HG03066 (cell line): ENCODE measurements around the gene AGBL4.

Experiments used
- ATAC-seq: cut with Tn5 transposase; IDR thresholded peaks from one replicate; pipeline ENCODE4 v1.9.1; 2021; ENCODE audit warnings: low read depth; ENCODE audit not compliant: unreplicated experiment

The AGBL4 gene

DNA sequence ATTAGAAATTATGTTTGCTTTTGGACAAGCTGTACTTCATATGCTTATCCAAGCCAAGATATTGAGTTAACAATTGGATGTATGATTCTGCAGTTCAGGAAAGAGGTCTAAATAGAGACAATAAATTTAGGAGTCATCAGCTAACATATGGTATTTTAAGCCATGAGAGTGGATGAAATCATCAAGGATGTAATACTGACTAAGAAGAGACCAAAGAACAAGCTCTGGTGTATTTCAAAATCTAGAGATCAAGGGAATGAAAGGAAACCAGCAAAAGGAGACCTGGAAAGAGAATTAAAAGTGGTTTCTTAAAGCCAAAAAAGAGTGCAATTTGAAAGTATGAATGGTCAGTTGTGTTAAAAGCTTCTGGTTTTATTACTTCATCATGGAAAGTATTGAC lies 1063.4 kb downstream of the AGBL4 start:
- ATAC-seq: no peak

GRCh38 chr1:48955774-48956173 lies 1068.0 kb downstream of the AGBL4 start:
- no peak for ATAC-seq

GRCh38 chr1:48953617-48954016 lies 1070.1 kb downstream of the AGBL4 start:
- no peak for ATAC-seq

- no peak for ATAC-seq
Observed at GRCh38 chr1:48948562-48948961, 1075.2 kb downstream of the AGBL4 start.

DNA sequence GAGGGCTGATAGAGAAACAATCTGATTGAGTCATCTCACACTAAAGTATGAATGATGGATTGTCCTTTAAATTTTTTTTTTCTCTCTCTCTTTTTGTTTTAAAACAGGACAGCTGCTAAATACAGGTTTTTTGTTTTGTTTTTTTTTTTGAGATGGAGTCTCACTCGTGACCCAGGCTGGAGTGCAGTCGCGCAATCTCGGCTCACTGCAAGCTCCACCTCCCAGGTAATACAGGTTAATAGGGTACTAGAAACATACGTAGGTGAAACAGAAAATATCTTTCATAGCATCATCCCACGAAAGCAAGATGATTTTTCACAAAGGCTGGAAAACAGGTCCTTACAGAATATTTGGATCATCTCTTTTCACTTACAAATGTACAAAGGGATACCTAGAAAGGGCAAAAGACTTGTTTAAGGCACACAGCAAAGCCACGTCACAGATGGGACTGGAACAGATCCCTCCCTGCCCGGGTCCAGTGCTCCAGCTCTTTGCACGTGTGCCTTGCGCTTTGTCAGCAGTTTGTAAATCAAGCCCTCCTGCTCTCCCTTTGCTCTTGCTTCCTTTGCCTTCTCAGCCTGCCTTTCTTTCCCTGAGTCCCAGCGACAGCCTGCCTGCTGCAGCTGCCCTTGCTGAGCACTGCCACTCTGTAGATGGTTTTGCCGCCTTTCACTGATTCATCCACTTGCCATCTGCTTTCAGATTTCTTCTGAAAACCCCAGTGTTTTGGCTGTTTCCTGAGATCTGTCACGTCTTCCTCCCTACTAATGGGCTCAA lies 1075.8 kb downstream of the AGBL4 start:
- no peak for ATAC-seq

DNA sequence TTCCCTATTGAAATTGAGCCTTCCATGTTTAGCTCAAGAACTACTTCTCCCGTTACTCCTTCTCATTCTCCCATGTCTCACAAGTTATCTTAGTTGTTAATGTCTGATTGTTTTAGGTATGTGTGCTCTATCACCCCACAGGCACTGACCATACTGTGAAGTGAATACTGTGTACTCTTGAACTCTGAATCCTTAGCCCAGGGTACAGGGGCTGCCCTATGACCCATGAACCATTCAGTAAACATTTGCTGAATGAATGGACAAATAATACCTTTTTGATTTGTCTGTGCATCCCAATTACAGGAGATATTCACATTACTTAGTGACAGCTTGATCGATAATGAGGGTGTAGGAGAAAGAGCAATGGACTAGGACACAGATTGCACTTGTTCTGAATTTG lies 1077.7 kb downstream of the AGBL4 start:
- no peak for ATAC-seq

DNA sequence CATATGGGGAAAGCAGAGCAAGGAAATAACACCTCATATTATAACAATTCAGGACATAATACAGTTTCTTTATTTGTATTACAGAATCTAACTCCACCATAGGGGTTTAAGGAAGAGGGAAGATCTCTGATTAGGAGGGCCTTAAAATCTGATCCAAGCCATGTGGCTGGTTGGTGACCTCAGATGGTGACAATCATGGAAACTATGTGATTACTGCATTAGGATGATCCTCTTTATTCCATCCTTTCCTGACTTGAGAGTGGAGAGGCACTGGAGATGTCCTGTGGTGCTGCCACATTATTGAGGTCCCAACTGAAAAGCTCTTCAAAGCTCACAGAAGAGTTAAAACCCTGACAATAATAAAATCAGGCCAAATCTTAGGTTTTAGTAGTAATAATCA lies 1078.9 kb downstream of the AGBL4 start:
- no peak for ATAC-seq

DNA sequence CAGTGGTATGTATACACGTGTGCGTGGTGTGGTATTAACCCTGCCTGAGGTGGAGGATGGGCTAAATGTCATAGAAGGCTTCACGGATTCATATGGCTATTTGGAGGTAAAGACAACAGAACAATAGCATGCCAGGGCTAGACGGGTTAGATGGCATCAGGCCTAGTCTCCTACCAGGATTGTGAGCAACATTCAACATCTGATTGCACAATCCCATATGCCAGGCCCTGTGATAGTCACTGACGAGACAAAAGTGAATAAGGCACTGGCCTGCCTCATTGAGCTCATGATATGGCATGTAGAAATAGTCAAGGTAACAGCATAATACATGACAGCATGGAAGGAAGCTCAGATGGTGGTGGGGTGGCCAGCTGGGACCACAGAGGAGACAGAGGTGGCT lies 1079.9 kb downstream of the AGBL4 start:
- no peak for ATAC-seq

DNA sequence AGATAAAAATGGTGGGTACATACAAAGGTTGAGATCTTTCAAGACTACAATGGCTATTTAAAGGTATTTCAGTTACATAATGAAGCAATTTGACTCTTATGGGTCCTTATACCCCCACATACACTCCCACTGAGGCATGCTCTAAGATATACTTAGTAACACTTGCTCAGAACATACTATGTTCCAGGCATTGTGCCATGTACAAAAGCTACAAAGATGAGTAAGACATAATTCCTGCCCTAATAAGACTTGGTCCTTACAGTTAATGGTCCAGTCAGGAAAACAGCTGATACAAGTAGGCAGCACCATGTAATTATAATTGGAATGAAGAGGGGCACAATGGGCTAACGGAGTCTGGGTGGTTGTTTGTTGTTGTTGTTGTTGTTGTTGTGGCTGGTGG lies 1080.4 kb downstream of the AGBL4 start:
- ATAC-seq: no peak

DNA sequence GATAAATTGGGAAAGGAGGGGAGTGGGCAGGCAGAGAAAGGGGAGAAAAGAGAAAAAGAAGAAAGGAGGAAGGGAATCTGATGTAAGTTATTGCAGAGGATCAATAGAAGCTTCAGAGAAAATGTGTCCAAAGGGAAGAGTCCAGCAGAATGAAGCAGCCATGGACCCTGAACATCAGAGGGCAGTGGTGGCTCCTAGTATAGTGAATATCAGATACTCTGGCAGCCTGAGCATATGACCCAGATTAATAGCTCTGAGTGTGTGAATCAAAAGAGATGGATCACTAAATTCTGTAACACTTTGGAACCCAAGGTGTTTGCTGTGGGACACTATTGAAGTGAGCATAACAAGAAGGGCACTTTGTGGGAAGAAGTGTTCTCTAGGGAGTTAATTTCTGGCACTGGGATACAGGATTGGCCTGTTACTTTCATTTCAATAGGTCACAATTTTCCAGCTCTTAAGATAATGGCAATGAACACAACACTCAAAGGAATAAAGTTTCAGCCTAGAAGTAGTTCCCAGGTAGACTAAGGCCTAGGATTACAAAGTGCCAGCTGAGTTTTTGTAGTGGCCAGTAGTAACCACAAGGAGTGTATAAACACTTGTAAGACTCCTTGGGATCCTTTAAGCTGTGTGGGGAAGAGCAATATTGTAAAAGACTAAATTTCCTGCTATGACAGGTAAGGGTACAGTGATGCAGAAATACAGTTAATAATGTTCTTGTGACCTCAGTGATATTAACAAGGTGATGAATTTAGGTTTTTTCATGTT lies 1082.6 kb downstream of the AGBL4 start:
- ATAC-seq: no peak

GRCh38 chr1:48940354-48940753 lies 1083.4 kb downstream of the AGBL4 start:
- no peak for ATAC-seq

DNA sequence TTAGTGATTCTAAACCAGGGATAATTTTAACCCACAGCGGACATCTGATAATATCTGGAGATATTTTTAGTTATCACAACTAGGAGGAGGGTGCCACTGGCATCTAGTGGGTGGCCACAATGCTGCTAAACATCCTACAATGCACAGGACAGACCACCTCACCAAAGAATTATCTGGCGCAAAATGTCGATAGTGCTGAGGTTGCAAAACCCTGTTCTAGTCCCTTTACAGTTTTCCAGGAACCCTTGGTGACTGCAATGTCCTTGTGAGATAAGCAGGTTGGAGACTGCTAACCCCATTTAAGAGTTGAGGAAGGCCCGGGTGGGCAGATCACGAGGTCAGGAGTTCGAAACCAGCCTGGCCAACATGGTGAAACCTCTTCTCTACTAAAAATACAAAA lies 1083.9 kb downstream of the AGBL4 start:
- ATAC-seq: no peak

DNA sequence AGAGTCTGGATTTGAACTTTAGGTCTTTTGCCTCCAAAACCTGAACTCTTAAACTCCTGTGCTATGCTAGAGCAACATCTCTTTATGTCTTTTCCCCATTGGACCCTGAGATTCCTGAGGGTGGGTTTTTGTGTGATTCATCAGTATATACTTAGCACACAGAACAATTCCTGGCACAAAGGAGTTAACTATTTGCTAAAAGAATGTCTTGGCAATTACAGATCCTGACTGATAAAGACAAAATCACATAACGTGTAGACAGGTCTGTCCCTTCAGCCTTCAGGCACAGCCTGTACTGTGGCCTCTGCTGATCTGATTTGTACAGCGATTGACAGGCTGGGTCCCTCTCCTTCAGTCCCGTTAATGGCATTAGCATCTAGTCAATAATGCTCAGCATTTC lies 1084.7 kb downstream of the AGBL4 start:
- no peak for ATAC-seq

GRCh38 chr1:48937732-48938131 lies 1086.0 kb downstream of the AGBL4 start:
- no peak for ATAC-seq

- ATAC-seq: no peak
Observed at GRCh38 chr1:48936436-48936835, 1087.3 kb downstream of the AGBL4 start.

- ATAC-seq: no peak
Observed at GRCh38 chr1:48932366-48932765, 1091.4 kb downstream of the AGBL4 start.

DNA sequence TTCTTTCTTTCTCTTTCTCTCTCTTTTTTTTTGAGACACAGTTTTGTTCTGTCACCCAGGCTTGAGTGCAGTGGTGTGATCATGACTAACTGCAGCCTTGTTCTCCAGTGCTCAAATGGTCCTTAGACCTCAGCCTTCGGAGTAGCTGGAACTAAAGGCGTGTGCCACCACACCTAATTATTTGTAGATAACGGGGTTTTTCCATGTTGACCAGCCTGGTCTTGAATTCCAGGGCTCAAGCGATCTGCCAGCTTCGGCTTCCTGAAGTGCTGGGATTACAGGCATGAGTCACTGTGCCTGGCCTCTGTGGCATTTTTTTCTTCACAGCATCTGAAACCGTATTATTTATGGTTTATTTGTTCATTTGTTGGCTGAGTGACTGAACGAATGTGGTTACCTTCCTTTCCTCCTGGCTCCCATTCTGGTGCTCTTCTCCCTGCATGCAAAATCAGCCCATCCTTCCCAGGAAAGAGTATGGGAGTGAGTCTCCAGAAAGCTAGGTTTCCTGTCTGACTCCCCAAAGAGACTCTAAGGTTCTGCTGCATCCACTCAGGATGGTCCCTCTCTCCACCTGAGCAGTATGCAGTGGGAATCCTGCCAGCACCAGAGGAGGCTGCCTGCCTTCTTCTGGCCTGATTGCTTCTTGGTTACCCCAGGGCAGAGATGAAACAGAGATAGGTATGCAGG lies 1092.1 kb downstream of the AGBL4 start:
- ATAC-seq: no peak

- ATAC-seq: no peak
Observed at GRCh38 chr1:48930011-48930410, 1093.7 kb downstream of the AGBL4 start.

GRCh38 chr1:48924099-48924498 lies 1099.7 kb downstream of the AGBL4 start:
- ATAC-seq: no peak

- ATAC-seq: no peak
Observed at GRCh38 chr1:48923116-48923515, 1100.6 kb downstream of the AGBL4 start.

- no peak for ATAC-seq
Observed at GRCh38 chr1:48920851-48921250, 1102.9 kb downstream of the AGBL4 start.
